Amniotic epithelial cell (primary cell): Measurements from ENCODE around the gene ST8SIA2.

ENCODE experiments used
- DNase-seq: peaks from one replicate; pipeline ENCODE4 v3.0.0-alpha.2; 2010; ENCODE audit warnings: low read depth

The ST8SIA2 gene, protein sequence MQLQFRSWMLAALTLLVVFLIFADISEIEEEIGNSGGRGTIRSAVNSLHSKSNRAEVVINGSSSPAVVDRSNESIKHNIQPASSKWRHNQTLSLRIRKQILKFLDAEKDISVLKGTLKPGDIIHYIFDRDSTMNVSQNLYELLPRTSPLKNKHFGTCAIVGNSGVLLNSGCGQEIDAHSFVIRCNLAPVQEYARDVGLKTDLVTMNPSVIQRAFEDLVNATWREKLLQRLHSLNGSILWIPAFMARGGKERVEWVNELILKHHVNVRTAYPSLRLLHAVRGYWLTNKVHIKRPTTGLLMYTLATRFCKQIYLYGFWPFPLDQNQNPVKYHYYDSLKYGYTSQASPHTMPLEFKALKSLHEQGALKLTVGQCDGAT

DNA sequence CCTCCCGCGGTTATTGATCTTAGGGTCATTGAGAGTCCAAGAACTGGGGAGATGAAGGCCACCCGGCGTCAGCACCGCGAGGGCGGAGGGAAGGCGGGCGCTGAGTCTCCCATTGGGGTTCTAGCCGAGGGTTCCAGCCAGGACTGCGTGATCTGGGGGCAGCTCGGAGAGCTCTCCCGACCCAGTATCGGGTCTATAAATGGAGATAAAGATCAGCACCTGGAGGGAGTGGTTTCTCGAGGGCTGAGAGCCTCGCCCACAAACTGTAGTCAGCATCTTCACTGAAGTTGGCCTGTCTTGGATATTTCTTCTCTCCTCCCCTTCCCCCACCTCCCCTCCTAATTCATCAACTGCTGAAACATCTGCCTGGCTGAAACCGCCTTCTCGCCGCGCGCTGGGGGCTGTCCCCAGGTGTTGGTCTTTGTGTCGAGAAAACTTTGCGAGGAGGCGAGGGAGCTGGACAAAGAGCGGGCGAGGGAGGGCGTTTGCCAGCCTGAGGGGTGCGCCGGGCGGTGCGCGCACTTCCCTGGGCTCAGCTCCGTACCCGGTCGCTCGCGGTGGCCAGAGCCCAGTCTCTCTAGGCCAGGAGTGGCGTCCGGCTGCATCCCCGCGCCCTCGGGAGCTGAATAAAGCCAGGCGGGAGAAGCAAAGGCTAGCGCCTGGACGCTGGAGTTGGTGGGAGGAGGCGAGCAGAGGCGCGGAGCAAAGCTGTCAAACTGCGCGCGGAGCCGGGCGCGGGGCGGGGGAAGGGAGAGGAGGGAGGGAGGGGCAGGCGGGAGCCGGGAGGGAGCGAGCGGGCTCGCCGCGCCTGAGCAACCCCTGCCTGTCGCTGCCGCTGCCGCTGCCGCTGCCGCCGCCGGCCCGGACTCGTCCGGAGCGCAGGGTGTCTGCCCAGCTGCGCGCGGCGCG lies at the start of gene ST8SIA2:
ST8SIA2 (plus strand) TSS at position 811 of the 909 bp plus-strand sequence. CDS start 184 bp downstream, outside the sequence.
- DNase-seq = no peak

DNA sequence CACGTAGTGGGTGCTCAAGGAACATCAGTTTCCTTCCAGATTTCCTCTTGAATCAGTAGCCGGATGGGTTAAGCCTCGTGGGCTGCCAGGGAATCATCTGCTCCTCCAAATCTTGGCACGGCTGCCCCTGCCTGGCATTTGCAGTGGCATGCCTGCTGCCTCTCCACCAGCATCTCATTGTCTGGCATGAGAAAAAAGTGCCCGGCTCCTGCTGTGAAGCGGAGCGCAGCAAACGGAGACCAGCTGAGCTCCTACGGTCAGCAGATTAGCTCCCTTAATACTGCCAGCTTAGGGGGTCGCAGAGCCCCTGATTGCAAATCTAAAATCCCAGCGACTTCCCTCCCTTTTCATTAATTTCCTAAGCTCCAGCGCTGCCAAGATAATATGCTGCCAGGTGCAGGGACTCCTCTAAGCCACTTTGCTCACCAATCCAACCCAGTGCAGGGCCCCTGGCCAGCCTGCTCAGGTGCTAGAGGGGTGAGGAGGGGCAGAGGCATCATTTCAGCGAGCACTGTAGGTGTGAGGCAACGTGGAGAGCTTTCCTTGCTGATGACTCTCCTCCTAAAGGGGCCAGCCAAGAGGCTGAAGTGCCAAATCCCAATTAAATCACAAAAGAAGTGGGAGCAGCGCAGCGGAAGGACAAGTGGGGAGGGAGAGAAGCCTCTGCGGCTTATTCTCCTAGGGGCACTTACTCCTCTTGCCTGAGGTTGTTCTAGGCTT lies 49.6 kb upstream of the ST8SIA2 start:
- no peak for DNase-seq

DNA sequence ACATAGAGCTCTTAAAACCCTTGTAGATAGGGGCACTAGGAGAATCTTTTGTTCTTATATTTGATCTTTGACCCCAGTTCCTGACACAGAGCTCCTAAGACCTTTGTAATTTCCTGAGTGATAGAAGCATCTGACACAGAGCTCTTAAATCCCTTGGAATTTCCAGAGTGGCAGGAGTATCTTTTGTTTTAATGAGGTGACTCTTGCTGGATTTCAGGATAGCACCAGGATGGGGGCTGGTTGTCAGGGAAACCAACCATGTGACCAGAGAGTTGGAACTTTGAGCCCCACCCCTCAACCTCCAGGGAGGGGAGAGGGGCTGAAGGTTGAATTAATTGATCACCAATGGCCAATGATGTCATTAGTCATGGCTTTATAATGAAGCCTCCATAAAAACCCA lies 47.6 kb upstream of the ST8SIA2 start:
- no peak for DNase-seq

DNA sequence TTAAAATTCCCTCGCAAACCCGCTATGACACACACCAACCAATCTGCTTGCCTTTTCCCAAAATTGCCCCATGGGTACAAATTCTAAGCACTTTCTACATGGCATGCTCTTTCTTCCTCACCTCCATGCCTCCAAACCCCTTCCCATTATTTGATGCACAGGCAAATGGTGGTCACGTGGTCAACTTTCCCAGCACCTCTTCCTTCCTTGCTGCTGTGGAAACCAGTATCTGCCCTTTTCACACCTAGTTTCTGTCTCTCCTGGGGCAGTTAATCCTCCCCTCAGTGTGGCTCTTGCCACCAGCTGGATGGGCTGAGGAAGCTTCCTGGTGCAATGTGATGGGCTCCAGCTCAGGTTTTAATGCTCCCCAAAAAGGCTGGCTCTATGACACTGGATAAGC lies 38.4 kb upstream of the ST8SIA2 start:
- no peak for DNase-seq

DNA sequence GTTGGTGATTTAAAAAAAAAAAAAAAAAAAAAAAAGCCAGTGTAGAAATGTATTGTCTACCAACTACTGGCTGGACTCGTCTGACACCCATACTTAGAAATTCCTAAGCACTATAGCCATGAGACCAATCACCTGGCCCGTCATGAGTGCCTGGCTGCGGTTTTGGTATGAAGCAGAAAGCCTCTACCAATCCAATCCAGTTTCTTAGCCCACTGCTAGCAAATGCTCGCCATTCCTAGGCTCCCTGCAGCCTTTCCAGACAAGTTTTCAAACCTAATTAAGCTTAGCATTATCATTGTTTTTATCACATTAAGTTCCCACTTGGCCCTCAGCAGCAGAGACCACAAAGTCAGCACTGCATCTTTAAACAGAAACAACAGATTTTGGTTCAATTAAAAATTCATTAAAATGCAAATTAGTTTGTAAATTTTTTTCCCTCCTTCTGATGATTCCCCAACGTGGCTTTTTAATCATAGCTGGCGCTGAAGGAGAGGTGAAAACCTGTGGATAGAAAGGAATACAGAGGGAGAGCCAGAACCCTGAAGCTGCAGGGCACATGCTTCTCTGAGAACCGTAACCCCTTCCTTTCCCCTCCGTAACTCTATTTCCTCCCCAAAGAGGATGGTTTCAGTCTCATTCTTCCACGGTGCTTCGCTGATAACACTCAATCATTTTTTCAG lies 32.2 kb upstream of the ST8SIA2 start:
- no peak for DNase-seq

DNA sequence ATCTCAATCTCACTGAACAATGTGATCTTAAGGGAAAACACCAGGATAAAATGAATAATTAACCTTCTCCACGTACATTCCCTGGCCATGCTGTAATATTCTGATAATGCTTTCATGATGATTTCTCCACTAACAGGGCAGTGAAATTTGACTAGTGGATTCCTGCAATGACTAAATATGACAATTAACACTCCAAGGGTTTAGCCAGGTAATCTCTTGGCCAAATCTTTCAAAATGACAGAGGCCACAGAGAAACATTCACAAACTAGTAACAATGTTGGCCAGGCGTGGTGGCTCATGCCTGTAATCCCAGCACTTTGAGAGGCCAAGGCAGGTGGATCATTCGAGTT lies 31.7 kb upstream of the ST8SIA2 start:
- DNase-seq = no peak

DNA sequence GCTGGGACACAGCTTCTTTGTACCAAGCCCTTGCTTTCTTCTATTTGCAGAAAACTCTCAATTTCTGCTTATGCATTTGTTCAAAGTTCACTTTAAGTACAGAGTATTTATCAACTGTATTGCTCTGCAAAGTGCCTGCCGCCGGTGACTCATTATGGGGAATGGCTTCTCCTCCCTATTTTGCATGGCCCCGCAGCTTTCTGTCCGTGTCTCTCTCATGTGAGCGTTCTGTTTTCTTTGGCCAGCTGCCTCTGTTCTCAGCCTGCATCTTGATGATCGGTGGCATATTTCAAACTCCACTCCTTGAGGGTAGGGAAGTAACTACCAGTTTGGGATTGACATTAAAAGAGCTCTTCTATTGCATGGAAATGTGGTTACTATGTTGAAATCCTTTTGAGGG lies 28.6 kb upstream of the ST8SIA2 start:
- DNase-seq = no peak

DNA sequence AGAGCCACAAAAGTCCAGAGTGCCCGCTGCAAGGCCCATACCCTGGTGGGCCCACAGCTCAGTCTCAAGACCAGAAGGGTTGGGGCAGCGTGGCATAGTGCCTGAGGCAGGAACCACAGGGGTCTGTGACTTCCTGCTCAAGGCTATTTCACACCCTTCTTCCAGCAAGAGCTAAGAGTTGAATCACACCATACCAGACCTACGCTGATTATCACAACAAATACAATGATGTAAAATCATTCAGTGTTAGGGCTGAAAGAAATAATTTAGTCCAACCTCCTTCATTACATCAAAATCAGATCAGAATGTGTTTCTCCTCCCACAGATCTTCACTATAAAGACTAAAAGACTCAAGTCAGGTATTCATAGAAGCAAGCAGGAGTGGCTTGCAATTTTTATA lies 27.8 kb upstream of the ST8SIA2 start:
- no peak for DNase-seq

DNA sequence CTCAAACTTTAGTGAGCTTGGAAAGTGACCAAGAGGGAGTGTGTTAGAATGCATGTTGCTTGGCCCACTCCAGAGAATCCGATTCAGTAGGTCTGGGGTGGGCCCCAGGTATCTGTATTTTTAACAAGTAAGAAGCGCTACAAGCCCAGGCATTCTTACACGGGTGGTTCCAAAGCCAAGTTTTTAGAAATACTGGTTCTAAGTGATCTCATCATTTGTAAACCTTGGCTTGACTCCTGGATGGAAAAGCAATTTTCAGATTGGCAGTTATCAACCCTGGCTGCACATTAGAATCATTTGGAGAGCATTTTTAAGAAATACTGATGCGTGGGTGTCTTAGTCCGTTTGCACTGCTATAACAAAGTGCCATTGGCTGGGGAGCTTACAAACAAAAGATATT lies 27.3 kb upstream of the ST8SIA2 start:
- no peak for DNase-seq

DNA sequence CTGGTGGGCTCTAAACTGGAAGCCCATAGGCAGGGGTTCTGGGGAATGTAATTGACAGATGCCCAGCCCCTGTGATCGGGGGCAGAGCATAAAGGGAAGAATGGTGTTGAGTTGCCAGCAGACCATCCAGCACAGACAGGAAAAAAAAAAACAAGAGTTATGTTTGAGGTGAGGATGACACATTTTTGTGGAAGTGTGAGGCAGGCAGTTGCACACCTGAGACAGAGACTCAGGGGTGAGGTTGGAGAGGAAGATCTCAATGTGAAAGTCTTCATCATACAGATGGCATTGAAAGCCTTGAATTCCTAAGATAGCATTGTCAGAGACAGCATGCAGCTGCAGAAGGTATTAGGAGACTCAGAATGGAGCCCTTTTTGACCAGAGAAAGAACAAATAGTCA lies 18.6 kb upstream of the ST8SIA2 start:
- no peak for DNase-seq

DNA sequence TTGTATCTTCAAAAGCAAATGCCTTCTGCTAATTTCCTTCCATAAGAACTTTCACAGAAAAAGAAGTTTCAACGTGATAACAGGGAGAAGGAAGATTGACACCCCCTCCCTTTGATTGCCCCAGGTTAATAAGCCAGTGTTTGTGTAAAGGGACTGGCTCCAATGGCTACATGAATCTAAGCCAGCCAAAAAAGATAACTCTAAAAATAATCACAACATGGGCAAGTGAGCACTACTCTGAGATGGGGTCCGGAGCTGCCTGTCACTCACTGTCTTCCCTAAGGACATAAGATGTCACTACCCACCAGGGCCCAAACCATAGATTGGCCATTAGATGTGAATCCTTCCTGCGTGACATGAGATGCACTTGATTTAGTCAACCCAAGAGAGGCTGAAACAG lies 17.6 kb upstream of the ST8SIA2 start:
- DNase-seq = no peak

DNA sequence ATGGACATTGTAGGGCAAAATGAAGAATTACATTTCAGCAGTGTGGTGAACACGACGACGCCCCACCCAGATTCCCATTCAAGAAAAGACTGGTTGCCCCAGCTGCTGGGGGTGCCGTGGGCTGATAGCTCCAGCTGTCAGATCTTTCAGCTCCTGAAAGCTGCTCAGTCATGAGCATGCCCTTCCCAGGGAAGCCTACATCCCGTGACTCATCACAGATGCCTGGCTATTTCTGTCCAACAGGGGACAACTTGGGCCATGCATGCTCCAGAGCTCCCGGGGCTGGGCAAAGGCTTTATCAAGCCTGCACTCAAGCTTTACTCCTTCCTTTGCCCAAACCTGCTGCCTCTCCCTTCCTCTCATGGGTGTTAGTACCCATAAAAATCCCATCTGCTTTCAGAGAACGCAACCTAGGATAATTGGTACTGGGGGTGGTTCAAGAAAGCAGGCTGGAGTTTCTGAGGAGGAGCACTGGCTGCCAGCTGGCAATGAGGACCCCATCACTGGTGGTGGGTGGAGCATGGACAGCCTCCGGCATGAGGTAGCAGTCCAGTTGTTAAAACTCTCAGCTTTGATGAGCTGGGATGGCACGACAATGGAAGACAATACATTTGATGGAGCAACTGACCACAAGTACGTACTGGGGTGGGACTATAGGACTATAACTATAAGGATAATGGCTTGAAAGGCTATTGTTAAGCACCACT lies 16.4 kb upstream of the ST8SIA2 start:
- no peak for DNase-seq

DNA sequence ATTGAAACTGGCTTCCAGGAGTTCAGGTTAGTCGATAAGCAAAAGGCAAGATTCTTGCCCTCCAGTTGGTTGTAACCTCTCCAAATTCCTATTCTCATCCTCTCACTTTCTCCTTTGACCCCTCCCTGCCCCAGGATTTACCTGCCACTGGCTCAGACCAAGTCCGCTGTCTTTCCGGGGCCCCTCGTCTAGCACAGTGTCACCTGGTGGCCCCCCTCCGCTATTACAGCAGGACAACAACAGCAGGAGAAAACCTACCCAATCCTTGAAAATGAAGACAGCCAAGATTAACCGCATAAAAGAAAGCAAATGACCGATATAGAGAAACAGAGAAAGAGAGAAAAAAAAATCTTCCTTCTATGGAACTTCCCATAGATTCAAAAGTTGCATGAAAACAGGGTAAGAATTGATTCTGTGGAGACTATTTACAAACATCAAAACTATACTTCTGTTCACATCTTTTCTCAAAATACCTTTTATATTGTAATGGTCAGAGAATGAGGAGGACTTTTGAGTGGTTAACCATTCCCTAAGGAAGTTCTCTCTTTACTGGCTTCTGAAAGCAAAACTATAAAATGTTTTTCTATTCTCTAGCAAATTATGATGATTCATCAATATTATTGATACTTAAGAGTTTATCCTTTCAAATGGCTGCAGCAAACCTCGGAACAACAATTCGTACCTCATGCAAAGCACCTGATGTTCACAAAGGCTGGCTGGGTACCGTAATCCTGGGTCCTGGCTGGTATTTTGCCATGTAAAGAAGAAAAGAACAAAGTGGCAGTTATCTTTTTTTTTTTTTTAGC lies 10.0 kb upstream of the ST8SIA2 start:
- no peak for DNase-seq

DNA sequence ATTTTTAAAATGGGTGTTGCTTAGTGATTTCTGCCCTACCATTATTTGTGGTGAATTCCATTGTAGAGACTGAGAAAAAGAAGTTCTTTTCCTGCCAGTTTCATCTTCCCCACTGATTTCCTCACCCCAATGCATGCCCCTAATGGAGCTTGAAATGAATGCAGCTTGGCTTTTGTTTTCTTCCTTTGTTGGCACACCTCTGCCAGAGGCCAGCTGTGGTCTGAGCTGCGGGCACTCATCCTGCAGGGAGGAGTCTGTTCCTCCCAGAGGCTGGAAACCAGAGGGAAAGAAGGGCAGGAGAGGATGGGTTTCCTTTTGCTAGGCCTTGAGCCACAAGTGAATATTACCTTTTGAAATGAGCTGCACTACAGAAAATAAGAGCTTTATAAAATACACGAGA lies 9.3 kb upstream of the ST8SIA2 start:
- DNase-seq = no peak

DNA sequence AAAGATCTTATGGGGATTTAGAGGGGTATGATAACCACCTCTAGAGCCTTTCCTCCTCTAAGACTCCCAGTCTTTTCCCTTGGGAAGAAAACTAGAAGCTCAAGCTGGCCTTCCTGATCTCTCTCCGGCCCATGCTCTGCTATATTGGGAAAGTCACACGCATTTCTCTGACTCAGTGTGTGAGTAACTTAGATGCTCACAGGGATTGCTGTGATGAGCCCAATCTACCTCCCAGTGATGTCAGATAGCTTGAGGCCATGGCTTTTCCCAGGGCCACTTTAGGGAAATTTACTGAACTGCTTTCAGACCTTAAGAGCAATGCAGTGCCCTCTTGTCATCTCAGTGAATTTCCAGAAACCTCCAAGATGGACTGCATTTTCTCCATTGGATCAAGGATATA lies 8.6 kb upstream of the ST8SIA2 start:
- DNase-seq = no peak

DNA sequence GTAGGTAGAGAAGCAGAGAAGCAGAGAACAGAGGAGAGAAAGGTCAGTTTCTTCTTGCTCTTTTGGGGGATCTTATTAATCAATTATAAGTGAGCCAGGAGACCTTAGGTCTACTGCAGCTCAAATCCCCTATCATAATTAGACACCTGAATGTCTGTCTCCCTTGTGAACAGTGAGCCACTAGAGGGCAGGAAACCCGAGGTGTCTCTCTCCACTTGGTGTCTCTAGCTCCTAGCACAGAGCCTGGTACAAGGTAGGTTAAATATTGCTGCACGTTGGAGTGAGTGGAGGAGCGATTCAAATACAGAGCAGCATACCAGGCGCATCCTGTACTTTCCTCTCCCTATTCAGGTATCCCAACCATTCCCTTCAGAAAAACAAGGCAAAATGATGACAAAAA lies 2.0 kb upstream of the ST8SIA2 start:
- DNase-seq = peak; percentile 1

DNA sequence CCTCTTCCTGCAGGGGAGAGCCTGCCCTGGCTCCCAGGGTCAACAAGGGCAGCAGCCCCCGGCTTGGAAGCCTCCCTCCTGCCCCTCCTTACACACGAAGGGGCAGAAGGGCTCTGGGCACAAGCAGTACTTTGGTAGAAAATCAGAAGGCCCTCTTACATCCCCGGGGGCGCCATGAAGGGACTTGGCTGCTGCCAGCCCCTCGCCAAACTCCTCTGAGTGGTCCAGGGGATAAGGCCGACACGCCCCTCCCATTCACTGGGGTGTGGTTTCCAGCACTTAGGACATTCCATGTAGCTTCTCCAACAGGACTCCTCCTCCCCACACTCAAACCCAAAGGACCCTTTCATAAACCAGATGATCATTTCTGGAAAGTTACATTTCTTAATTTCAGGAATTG lies 1.2 kb upstream of the ST8SIA2 start:
- no peak for DNase-seq

DNA sequence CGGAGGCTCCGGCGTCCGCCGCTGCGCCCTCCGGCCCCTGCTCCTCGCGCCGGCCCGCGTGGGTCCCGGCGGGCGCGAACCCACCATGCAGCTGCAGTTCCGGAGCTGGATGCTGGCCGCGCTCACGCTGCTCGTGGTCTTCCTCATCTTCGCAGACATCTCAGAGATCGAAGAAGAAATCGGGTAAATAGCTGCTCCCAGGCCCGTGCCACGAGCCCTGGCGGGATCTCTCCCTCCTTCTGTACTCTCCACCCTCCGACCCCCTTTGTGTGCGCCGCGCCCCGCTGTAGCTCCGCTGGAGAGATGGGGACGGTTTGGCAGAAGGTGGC lies 263 bp downstream of the ST8SIA2 start:
- DNase-seq = no peak

DNA sequence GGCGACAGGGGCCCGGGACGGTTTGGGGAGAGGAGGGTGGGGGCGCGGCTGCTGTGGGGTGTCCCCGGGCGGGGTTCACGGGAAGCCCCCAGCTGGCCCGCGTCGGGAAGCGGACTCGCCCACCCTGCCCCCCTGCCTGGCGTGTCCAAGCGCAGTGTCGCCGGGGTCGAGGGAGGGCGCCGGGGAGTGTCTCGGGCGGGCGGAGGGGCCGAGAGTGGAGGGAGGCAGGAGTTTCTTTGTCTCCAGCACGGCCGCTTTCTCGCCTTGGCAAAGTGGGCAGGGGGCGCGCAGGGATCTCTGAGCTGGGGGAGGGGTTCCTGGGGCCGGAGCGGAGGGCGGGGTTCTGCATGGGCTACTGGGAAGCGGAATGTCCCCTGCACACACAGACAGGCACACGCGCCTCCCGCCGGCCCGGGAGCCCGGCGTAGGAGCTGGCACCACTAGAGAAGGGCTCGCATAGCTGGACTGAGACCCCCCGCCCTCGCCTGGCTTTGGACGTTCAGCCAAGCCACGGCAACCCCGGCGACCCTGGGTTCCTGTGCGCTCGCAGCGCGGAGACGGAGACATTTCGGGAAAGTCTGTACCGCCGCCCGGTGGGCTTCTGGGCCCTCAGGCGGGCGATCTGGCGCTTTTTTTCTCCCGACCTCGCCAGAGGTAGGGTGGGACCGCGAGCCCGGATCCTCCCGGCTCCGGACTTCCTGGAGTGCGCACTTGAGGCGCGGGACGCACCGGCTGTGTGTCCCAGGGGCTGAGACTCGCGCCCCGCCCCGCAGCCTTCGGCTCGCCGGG lies 822 bp downstream of the ST8SIA2 start:
- no peak for DNase-seq

DNA sequence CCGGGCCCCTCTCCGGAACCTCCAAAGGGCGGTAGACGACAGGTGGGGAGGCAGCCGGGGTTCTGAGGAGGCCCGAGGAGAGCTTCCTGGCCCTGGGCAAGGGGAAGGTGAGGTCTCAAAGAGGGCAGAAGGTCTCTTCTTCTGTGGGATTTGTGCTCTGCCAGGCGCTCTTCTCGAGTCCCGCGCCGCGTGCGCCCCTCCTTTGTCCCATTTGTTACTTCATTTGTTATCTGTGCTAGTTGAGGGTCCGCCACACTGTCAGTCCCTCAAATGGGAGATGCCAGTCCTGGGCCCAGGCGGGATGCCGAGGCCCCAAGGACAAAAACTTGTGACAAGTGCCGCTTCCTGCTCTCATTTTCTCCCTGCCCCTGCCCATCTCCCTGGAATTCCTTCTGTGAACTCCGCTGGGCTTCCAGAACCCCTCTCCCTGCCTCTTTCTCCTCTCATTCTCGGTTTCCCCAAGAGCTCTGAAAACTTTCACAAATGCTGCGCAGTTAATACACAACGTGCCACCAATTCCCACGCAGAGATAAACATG lies 1.5 kb downstream of the ST8SIA2 start:
- DNase-seq = no peak
